Measurements from ENCODE around the gene TRIM14. TPM values are rescaled to one million over a fixed set of nuclear protein-coding genes. Genes with fewer than 3 reads are reported as not detected.
A peak's percentile ranks its signal among the peaks of the same experiment; 100 is the strongest.

TRIM14 gene, protein sequence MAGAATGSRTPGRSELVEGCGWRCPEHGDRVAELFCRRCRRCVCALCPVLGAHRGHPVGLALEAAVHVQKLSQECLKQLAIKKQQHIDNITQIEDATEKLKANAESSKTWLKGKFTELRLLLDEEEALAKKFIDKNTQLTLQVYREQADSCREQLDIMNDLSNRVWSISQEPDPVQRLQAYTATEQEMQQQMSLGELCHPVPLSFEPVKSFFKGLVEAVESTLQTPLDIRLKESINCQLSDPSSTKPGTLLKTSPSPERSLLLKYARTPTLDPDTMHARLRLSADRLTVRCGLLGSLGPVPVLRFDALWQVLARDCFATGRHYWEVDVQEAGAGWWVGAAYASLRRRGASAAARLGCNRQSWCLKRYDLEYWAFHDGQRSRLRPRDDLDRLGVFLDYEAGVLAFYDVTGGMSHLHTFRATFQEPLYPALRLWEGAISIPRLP
- total RNA-seq (1 to 10 TPM in 3 of 4 donors, under 1 TPM in 1; 0.79 to 2.5 (median 1.9) TPM), polyA plus RNA-seq (under 1 TPM; 0.13 to 0.70 (median 0.38) TPM)
- long read RNA-seq, donor 1, full-length matches to known transcripts: 1 of 1 reads
- long read RNA-seq, donor 1, partial matches to known transcripts: 0 of 1 reads
- long read RNA-seq, donor 1, other reads (novel, unspliced or antisense): 0 of 1 reads
- long read RNA-seq, donor 2, full-length matches to known transcripts: 1 of 1 reads
- long read RNA-seq, donor 2, partial matches to known transcripts: 0 of 1 reads
- long read RNA-seq, donor 2, other reads (novel, unspliced or antisense): 0 of 1 reads

DNA sequence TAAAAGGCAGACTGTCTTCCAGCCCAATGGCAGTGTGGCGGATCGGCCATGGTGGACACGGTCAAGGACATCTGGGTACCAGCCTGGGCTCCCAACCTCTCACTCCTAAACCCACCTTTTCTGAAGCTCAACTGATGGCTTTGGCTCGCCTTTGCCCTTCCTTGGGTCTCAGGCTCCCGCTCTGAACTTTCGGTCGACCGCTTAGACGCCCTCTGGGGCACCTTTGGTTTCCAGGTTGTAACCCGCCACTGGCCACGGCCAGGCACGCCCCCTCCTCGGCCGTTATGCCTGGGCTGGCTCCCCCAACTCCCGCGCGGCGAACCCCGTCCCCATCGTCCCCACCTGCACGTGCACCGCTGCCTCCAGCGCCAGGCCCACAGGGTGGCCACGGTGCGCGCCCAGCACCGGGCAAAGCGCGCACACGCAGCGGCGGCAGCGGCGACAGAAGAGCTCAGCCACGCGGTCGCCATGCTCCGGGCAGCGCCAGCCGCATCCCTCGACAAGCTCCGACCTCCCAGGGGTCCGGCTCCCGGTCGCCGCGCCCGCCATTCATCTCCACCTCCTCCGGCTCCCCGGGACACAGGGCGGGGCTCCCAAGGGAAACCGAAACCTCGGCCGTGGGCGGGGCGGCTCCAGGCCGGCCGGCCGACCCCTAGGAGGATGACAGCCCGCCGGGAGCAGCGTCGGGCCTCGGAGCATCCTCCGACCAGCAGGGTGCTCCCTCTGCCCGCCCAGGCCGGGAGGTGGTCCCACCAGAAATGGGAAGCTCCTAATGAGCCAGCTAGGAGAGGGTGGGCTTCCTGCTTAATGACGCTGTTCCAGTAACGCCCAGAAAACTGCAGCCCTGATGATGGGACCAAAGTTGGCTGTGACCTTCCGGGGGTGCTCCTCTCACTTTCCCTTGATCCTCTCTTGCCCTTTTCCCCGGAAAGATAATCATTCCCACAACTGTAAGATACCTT, at the start of gene TRIM14:
Gene TRIM14 (minus strand): TSS at position 583 of the 962 bp plus-strand sequence. CDS start 34 bp downstream, at position 549.
- H3K36me3 ChIP-seq (ENCODE audit: insufficient read depth in 1 of 2, low read depth in 1 of 2): no peaks in the 10 kb centered on the region
- intact Hi-C loops (cut with DNase I): loop anchor here in 1 of 2 donors (1.0 kb wide), 1 partner anchor 18 kb away; no protein-coding TSS in a partner anchor
- TF ChIP-seq, protein P1, sequence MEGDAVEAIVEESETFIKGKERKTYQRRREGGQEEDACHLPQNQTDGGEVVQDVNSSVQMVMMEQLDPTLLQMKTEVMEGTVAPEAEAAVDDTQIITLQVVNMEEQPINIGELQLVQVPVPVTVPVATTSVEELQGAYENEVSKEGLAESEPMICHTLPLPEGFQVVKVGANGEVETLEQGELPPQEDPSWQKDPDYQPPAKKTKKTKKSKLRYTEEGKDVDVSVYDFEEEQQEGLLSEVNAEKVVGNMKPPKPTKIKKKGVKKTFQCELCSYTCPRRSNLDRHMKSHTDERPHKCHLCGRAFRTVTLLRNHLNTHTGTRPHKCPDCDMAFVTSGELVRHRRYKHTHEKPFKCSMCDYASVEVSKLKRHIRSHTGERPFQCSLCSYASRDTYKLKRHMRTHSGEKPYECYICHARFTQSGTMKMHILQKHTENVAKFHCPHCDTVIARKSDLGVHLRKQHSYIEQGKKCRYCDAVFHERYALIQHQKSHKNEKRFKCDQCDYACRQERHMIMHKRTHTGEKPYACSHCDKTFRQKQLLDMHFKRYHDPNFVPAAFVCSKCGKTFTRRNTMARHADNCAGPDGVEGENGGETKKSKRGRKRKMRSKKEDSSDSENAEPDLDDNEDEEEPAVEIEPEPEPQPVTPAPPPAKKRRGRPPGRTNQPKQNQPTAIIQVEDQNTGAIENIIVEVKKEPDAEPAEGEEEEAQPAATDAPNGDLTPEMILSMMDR (IDR thresholded peaks at IDR 0.05): no peak
- peaks cover 0 to 11% (median 6%) of the 10 kb centered on the region in 3 donors for H3K27me3 ChIP-seq (ENCODE audit: insufficient read depth in 3 of 3, low read length in 2 of 3)
- peak; percentile 49 to 67 (median 61) for ATAC-seq
- peak; percentile 59 to 68 for DNase-seq
- H3K27ac ChIP-seq: no peak within 1 kb of the TSS
- 9% methylated on average over 68 to 71 of the region's 71 CpGs for WGBS, 3 donors
- H3K9me3 ChIP-seq: no peaks in the 10 kb centered on the region
- no peaks in the 10 kb centered on the region for H3K4me1 ChIP-seq
- peak within 1 kb of the TSS; percentile 84 for H3K4me3 ChIP-seq

DNA sequence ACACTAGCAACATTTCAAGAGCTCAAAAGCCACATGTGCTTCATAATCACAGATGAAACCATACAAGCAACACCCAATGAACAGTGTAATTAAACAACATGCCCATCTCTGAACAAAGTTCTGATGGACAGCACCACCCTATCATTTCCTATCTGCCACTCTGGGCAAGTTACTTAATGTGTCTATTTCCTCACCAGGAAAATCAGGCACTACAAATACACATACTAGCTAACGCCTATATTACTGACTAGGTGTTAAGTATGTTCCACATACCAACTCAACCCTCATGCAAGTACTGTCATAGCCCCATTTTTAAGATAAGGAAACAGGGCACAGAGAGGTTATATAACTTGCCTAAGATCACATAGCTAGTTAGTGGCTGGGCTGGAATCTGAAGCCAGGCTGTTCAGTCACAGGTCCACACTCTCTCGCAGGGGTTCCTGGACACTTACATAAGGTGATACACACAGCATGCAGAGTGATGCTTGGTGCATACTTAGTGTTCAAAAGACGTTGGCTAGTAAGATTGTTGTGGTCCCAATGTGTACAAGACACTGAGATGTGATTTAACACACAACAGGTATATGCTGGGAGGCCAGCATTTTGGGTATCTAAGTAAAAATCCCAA, 49.2 kb upstream of the TRIM14 start:
- H3K4me1 ChIP-seq: no peaks in the 10 kb centered on the region
- no peaks in the 10 kb centered on the region for H3K9me3 ChIP-seq
- H3K36me3 ChIP-seq (ENCODE audit: insufficient read depth in 1 of 2, low read depth in 1 of 2): no peaks in the 10 kb centered on the region
- no peak overlapping the region for H3K4me3 ChIP-seq
- WGBS, 3 donors: 76 to 82% (median 80%) methylated on average over 3 of the region's 3 CpGs
- intact Hi-C loops (cut with DNase I): no loop called here
- DNase-seq (no peak), ATAC-seq (no peak)
- no peak overlapping the region for H3K27ac ChIP-seq
- TF ChIP-seq, protein P1 (IDR thresholded peaks at IDR 0.05): no peak
- H3K27me3 ChIP-seq (ENCODE audit: insufficient read depth in 3 of 3, low read length in 2 of 3): peaks cover 0 to 5% (median 0%) of the 10 kb centered on the region in 3 donors

DNA sequence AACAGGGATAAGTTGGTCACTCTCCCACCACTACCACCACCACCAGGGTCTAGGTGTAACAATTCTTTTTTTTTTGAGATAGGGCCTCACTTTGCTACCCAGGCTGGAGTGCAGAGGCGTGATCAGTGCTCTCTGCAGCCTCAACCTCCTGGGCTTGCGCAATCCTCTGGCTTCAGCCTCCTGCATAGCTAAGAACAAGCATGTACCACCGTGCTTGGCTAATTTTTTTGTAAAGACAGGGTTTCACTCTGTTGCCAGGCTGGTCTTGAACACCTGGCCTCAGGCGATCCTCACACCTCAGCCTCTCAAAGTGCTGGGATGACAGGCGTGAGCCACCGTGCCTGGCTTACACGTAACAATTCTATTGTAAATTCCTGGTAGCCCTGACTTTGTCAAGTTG, 45.9 kb upstream of the TRIM14 start:
- intact Hi-C loops (cut with DNase I): no loop called here
- peaks cover 0 to 3% (median 0%) of the 10 kb centered on the region in 3 donors for H3K27me3 ChIP-seq (ENCODE audit: insufficient read depth in 3 of 3, low read length in 2 of 3)
- DNase-seq (no peak), ATAC-seq (no peak)
- H3K4me1 ChIP-seq: no peaks in the 10 kb centered on the region
- WGBS, 3 donors: 79 to 91% (median 81%) methylated on average over 7 of the region's 7 CpGs
- no peak overlapping the region for H3K4me3 ChIP-seq
- H3K9me3 ChIP-seq: no peaks in the 10 kb centered on the region
- no peak overlapping the region for H3K27ac ChIP-seq
- TF ChIP-seq, protein P1 (IDR thresholded peaks at IDR 0.05): no peak
- no peaks in the 10 kb centered on the region for H3K36me3 ChIP-seq (ENCODE audit: insufficient read depth in 1 of 2, low read depth in 1 of 2)

DNA sequence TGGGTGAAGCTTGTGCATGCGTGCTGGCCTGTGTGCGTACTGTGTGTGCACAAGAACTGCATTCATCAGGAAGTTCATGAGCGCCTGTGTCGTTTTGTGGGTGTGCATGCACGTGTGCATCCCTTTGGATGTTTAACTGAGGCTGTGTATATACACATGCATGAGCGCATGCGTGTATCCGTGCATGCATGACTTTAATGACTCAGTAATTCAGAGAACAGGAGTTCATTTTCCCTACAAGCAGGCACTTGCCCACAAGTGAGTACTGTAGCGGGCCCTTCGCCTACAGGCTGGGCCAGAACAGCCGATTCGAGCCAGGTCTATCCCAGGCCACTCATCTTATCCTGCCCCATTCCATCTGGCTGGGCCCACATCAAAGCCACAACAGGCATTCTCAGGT, 43.6 kb upstream of the TRIM14 start:
- intact Hi-C loops (cut with DNase I): no loop called here
- no peaks in the 10 kb centered on the region for H3K36me3 ChIP-seq (ENCODE audit: insufficient read depth in 1 of 2, low read depth in 1 of 2)
- no peaks in the 10 kb centered on the region for H3K9me3 ChIP-seq
- H3K4me3 ChIP-seq: no peak overlapping the region
- no peaks in the 10 kb centered on the region for H3K4me1 ChIP-seq
- TF ChIP-seq, protein P1 (IDR thresholded peaks at IDR 0.05): no peak
- H3K27me3 ChIP-seq (ENCODE audit: insufficient read depth in 3 of 3, low read length in 2 of 3): no peaks in the 10 kb centered on the region
- 92 to 95% (median 93%) methylated on average over 12 of the region's 12 CpGs for WGBS, 3 donors
- no peak overlapping the region for H3K27ac ChIP-seq
- DNase-seq (no peak), ATAC-seq (no peak)

Data from psoas muscle (tissue), 8 donors.